Measurements from ENCODE around the gene ZNRF1. TPM values are rescaled to one million over a fixed set of nuclear protein-coding genes. Genes with fewer than 3 reads are reported as not detected.
"Not testable (repeated sequence)": the region's sequence is repeated elsewhere in the genome, so short reads cannot be mapped to it uniquely, and the experiment has no call there.

Gene ZNRF1
- total RNA-seq, 1 donor from 2014 or later = 66.1 TPM

- no peak for TF ChIP-seq CTCF (IDR thresholded peaks at IDR 0.05; ENCODE audit: unreplicated experiment)
- no peaks in the 10 kb centered on the region for H3K27me3 Mint-ChIP-seq
- peak overlapping the region; percentile 71 for H3K27ac Mint-ChIP-seq
- no peak for DNase-seq (ENCODE audit: low spot score, unreplicated experiment)
- H3K4me1 Mint-ChIP-seq (ENCODE audit: low read depth) = peaks cover 30% of the 10 kb centered on the region
- peaks cover 2% of the 10 kb centered on the region for H3K36me3 Mint-ChIP-seq (ENCODE audit: insufficient read depth)
- no peak overlapping the region for H3K4me3 Mint-ChIP-seq (ENCODE audit: low read depth)
- H3K9me3 Mint-ChIP-seq (ENCODE audit: low read depth) = no peaks in the 10 kb centered on the region
These were observed 90.8 kb downstream of the ZNRF1 start for GRCh38 chr16:75089486-75090202.

- not testable (repeated sequence) for H3K4me3 Mint-ChIP-seq (ENCODE audit: low read depth); H3K27me3 Mint-ChIP-seq; H3K27ac Mint-ChIP-seq; DNase-seq (ENCODE audit: low spot score, unreplicated experiment); H3K9me3 Mint-ChIP-seq (ENCODE audit: low read depth); H3K36me3 Mint-ChIP-seq (ENCODE audit: insufficient read depth)
- H3K4me1 Mint-ChIP-seq (ENCODE audit: low read depth) = peaks cover 23% of the 10 kb centered on the region
These were observed 92.1 kb downstream of the ZNRF1 start for GRCh38 chr16:75090899-75091298.

- DNase-seq (ENCODE audit: low spot score, unreplicated experiment); H3K36me3 Mint-ChIP-seq (ENCODE audit: insufficient read depth); H3K4me3 Mint-ChIP-seq (ENCODE audit: low read depth); H3K9me3 Mint-ChIP-seq (ENCODE audit: low read depth); H3K27me3 Mint-ChIP-seq; H3K27ac Mint-ChIP-seq: not testable (repeated sequence)
- H3K4me1 Mint-ChIP-seq (ENCODE audit: low read depth) = peaks cover 26% of the 10 kb centered on the region
These were observed 92.8 kb downstream of the ZNRF1 start for GRCh38 chr16:75091619-75092018.

GRCh38 chr16:75092777-75093176, 94.0 kb downstream of the ZNRF1 start:
- DNase-seq (ENCODE audit: low spot score, unreplicated experiment) = no peak
- H3K9me3 Mint-ChIP-seq (ENCODE audit: low read depth) = no peaks in the 10 kb centered on the region
- H3K27me3 Mint-ChIP-seq = no peaks in the 10 kb centered on the region
- peaks cover 25% of the 10 kb centered on the region for H3K4me1 Mint-ChIP-seq (ENCODE audit: low read depth)
- TF ChIP-seq CTCF (IDR thresholded peaks at IDR 0.05; ENCODE audit: unreplicated experiment) = no peak
- H3K36me3 Mint-ChIP-seq (ENCODE audit: insufficient read depth) = peaks cover 1% of the 10 kb centered on the region
- H3K27ac Mint-ChIP-seq = peak overlapping the region; percentile 71
- H3K4me3 Mint-ChIP-seq (ENCODE audit: low read depth) = no peak overlapping the region

- Mint-ChIP-seq H3K27ac (no peak overlapping the region), H3K27me3 (no peaks in the 10 kb centered on the region), H3K4me1 (ENCODE audit: low read depth) (peaks cover 23% of the 10 kb centered on the region), H3K4me3 (ENCODE audit: low read depth) (no peak overlapping the region), H3K9me3 (ENCODE audit: low read depth) (no peaks in the 10 kb centered on the region), H3K36me3 (ENCODE audit: insufficient read depth) (peaks cover 1% of the 10 kb centered on the region)
- DNase-seq (ENCODE audit: low spot score, unreplicated experiment) = no peak
- no peak for TF ChIP-seq CTCF (IDR thresholded peaks at IDR 0.05; ENCODE audit: unreplicated experiment)
These were observed 95.0 kb downstream of the ZNRF1 start for GRCh38 chr16:75093598-75094540.

GRCh38 chr16:75095204-75095621, 96.4 kb downstream of the ZNRF1 start:
- H3K4me1 Mint-ChIP-seq (ENCODE audit: low read depth) = peaks cover 23% of the 10 kb centered on the region
- no peak for TF ChIP-seq CTCF (IDR thresholded peaks at IDR 0.05; ENCODE audit: unreplicated experiment)
- no peaks in the 10 kb centered on the region for H3K27me3 Mint-ChIP-seq
- peak overlapping the region; percentile 59 for H3K27ac Mint-ChIP-seq
- peaks cover 1% of the 10 kb centered on the region for H3K36me3 Mint-ChIP-seq (ENCODE audit: insufficient read depth)
- H3K4me3 Mint-ChIP-seq (ENCODE audit: low read depth) = no peak overlapping the region
- DNase-seq (ENCODE audit: low spot score, unreplicated experiment) = no peak
- H3K9me3 Mint-ChIP-seq (ENCODE audit: low read depth) = no peaks in the 10 kb centered on the region
